GM18951 (cell line): Measurements from ENCODE around the gene FBP2.
"Not testable (repeated sequence)": the region's sequence is repeated elsewhere in the genome, so short reads cannot be mapped to it uniquely, and the experiment has no call there.

Experiments used
- POLR2A ChIP-seq: IDR thresholded peaks from 4 replicates; pipeline ENCODE4 v1.6.1; 2011; ENCODE audit warnings: mild to moderate bottlenecking; ENCODE audit not compliant: insufficient read length, insufficient read depth; ENCODE audit errors: extremely low read depth
- in situ Hi-C: fragments of 300-500 bp; cut with MboI; formaldehyde crosslinking; loops from one replicate; pipeline ENCODE4 v1.12.0; 2022; ENCODE audit warnings: low sequenced_read_pairs, mixed read lengths, inconsistent platforms; ENCODE audit not compliant: unreplicated experiment

The FBP2 gene

DNA sequence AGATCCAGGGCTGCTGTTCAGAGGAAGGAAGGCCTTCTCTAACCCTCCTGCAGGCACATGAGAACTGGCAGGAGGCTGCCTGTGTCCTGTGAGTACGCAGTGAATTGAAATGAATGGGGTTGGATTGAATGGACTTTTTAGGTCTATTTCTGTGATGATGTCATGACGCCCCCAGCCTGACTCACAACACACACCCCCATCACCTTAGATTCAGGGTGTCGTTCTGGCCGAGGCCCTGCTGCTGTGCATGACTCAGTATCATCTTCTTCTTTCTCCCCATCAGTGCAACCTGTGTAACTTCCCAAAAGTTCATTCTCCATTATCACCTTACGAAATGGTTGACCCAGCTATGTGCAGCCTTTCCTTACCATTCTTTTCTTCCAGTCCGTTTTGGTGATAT is 33.4 kb downstream of the FBP2 start:
- in situ Hi-C loops = no loop called here
- TF ChIP-seq POLR2A = no peak

GRCh38 chr9:94557376-94557775 is 36.2 kb downstream of the FBP2 start:
- no peak for TF ChIP-seq POLR2A
- in situ Hi-C loops = no loop called here

GRCh38 chr9:94554439-94555331 is 38.9 kb downstream of the FBP2 start, which contains the start of gene PCAT7:
Gene PCAT7 (plus strand): TSS chr9:94555083.
- in situ Hi-C loops = no loop called here

GRCh38 chr9:94554078-94554438 is 39.6 kb downstream of the FBP2 start:
- in situ Hi-C loops = no loop called here
- TF ChIP-seq POLR2A = no peak

More at GRCh38 chr9:94554439-94555331, 38.9 kb downstream of the FBP2 start, which contains the start of gene PCAT7:
- no peak for TF ChIP-seq POLR2A

- TF ChIP-seq POLR2A = no peak
- in situ Hi-C loops = no loop called here
Observed at GRCh38 chr9:94553029-94553938, 40.3 kb downstream of the FBP2 start.

DNA sequence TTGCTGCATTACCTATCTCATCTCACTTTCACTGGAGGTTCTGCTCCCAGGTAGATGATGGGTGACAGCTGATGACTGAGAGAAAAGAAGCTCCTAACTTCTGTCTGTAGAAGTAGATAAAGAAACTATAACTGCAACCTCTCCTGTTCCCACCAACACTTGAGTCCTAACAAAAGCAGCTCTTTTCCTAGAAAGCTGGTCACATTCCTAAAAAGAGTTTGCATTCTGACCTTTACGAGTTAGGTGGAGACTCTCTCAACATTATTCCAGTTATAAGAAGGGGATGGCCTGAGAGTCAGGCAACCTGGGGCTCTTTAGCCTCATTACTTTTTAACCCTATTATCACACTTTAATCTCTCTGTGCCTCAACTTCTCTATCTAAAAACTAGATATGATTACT is 47.7 kb downstream of the FBP2 start:
- in situ Hi-C loops = no loop called here
- TF ChIP-seq POLR2A = no peak

- in situ Hi-C loops = not testable (repeated sequence)
Observed at GRCh38 chr9:94544335-94544734, 49.3 kb downstream of the FBP2 start.

DNA sequence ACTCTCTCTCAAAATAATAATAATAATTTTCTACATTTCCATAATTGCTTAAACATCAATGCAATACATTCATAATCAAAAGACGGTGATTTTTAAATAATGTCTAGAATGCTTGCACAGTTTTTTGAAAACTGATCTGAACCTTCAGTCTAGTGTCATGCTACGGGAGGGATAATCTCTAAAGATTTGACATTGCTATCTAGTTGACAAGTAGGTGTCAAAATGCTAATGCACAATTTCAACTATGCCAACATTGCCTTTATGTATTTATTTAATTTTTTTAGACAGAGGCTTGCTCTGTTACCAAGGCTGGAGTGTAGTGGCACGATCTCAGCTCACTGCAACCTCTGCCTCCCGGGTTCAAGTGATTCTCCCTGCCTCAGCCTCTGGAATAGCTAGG is 54.7 kb downstream of the FBP2 start:
- in situ Hi-C loops = no loop called here

GRCh38 chr9:94534901-94535300 is 58.7 kb downstream of the FBP2 start:
- in situ Hi-C loops = no loop called here
- TF ChIP-seq POLR2A = no peak

More for the DNA sequence above, 54.7 kb downstream of the FBP2 start:
- TF ChIP-seq POLR2A = no peak

DNA sequence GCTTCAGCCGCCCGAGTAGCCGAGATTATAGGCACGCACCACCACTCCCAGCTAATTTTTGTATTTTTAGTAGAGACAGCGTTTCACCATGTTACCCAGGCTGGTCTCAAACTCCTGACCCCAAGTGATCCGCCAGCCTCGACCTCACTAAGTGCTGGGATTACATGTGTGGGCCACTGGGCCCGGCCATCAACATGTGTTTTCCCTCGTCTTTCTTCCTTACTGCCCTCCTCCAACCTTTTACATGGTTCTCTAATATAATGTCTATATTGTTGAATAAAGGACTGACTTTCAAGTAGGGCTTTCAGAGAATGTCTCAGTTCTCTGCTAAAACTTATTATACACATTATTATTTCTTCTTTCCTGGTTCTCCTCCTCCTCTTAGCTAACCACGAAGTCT is 60.0 kb downstream of the FBP2 start:
- TF ChIP-seq POLR2A = no peak
- in situ Hi-C loops = no loop called here

GRCh38 chr9:94533155-94533554 is 60.5 kb downstream of the FBP2 start:
- in situ Hi-C loops = no loop called here
- no peak for TF ChIP-seq POLR2A

GRCh38 chr9:94528886-94529285 is 64.7 kb downstream of the FBP2 start:
- in situ Hi-C loops = no loop called here
- TF ChIP-seq POLR2A = no peak

- in situ Hi-C loops = no loop called here
- TF ChIP-seq POLR2A = no peak
Observed at GRCh38 chr9:94526951-94527350, 66.7 kb downstream of the FBP2 start.
